ENCODE data around the gene ADRA2A.

The ADRA2A gene

DNA sequence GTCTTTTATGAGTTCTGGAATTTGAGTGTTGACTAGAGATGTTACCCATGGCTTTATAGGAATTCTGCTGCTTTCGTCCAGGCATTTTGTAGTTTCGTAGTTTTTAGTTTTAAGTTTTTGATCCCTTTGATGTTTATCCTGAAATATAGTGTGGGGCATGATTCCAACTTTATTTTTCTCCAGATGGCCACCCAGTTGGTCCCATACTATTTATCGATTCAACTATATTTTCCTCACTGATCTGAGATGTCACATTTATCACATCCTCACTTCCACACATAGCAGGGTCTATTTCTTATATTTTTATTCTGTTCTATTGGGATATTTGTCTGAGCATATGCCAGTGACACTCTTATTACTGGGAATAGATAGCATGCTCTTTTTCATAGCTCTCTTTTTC, 33.9 kb downstream of the ADRA2A start:
- H3K9me3 Mint-ChIP-seq: no peaks in the 10 kb centered on the region
- peaks cover 2% of the 10 kb centered on the region for H3K27me3 Mint-ChIP-seq (ENCODE audit: low read depth)
- H3K4me3 Mint-ChIP-seq: no peak overlapping the region

DNA sequence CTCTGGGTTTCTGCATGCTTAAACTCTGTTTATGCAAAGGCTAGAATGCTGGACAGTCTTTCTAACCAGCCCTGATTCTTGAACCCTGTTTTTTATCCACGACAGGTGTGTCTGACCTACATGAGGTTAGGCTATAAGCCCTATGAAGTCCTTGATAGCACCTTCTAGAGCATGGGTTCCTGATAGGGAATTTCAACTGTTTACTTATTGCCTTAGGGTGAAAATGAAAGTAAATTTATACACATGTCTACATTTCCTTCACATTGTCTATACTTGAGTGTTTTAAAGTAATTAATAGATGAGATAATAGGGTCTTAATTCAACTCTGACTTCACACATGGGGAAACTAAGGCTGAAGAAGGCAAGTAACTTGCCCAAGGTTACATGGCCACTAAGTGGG, 35.5 kb downstream of the ADRA2A start:
- DNase-seq (ENCODE audit: low spot score): no peak
- no peaks in the 10 kb centered on the region for H3K36me3 Mint-ChIP-seq (ENCODE audit: low read depth)

More for the DNA sequence above, 33.9 kb downstream of the ADRA2A start:
- Mint-ChIP-seq H3K4me1 (ENCODE audit: low read depth) (peaks cover 9% of the 10 kb centered on the region), H3K36me3 (ENCODE audit: low read depth) (no peaks in the 10 kb centered on the region), H3K27ac (no peak overlapping the region)
- no peak for DNase-seq (ENCODE audit: low spot score)

DNA sequence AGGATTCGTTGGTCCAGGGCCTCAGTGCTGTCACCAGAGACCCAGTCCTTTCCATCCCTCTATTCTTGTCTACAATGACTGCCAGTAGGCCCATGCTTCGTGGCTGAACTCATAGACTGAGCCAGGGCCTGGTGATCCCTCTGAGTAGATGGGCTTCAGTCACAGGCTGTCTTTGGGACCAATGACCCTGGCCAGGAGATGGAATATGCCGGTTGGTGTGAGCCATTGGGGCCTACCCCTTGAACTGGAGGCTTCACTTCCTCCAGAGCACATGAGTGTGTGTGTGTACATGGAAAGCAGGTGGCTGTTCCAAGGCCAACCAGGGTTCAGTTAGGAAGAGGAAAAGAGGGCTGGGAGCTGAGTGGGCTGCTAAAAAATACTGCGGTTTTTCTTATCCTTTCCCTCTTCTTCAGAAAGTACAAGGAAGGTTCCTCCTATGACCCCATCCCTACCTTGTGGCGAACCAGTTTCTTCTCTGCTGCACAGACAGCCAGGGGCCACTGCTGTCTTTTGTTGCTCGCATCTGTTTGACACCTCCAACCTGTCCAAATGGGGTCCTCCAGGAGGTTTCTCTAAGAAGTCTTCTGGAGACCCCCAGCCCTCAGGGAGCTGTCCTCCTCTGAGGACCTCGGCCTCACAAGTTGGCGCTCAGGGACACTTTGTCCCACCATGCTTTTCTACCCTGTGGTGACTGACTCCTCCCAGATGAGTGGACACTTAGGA, 36.6 kb downstream of the ADRA2A start:
- no peaks in the 10 kb centered on the region for H3K9me3 Mint-ChIP-seq
- DNase-seq (ENCODE audit: low spot score): no peak
- no peak overlapping the region for H3K27ac Mint-ChIP-seq
- peaks cover 9% of the 10 kb centered on the region for H3K4me1 Mint-ChIP-seq (ENCODE audit: low read depth)
- H3K36me3 Mint-ChIP-seq (ENCODE audit: low read depth): no peaks in the 10 kb centered on the region
- no peak overlapping the region for H3K4me3 Mint-ChIP-seq
- H3K27me3 Mint-ChIP-seq (ENCODE audit: low read depth): peaks cover 2% of the 10 kb centered on the region

More for the DNA sequence above, 35.5 kb downstream of the ADRA2A start:
- Mint-ChIP-seq H3K9me3 (no peaks in the 10 kb centered on the region), H3K4me3 (no peak overlapping the region), H3K27ac (no peak overlapping the region), H3K27me3 (ENCODE audit: low read depth) (peaks cover 2% of the 10 kb centered on the region), H3K4me1 (ENCODE audit: low read depth) (peaks cover 9% of the 10 kb centered on the region)

DNA sequence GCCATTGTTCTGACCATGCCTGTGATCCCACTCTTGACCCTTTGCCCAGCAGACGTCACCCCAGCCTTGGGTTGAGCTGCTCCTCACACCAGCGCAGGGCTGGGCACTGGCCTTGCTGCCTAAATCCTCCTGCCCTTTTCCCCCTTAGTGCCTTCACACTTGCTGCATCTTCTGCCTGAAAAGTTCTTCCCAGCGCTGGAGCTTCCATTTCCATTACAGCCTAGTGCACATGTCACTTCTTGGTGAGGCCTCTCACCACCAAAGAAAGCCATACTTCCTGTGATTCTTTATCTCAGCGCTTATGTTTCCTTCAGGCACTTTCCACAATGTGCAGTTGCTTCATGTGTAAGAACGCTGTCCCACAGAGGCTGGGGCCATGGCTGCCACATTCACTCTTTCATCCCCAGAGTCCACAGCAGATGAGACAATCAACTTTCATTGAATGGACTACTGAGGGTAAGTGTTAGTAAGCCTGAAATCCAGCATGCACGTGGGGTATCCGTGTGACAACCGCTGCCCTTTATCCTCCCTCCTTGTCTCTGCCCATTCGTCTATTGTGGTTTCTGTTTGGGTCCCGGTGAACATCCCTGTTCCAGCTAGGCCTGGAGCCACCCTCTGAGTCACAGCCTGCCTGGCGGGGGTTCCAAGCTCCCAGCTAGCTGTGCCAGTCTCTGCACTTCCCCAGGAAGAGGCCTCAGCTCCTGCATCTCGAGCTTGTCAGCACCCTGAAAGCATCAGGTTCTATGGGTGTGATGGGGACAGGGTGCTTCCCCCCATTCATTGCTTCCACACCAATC, 37.3 kb downstream of the ADRA2A start:
- peaks cover 9% of the 10 kb centered on the region for H3K4me1 Mint-ChIP-seq (ENCODE audit: low read depth)
- H3K9me3 Mint-ChIP-seq: no peaks in the 10 kb centered on the region
- no peak for DNase-seq (ENCODE audit: low spot score)
- H3K27me3 Mint-ChIP-seq (ENCODE audit: low read depth): peaks cover 2% of the 10 kb centered on the region
- H3K27ac Mint-ChIP-seq: no peak overlapping the region
- no peak overlapping the region for H3K4me3 Mint-ChIP-seq
- H3K36me3 Mint-ChIP-seq (ENCODE audit: low read depth): no peaks in the 10 kb centered on the region

DNA sequence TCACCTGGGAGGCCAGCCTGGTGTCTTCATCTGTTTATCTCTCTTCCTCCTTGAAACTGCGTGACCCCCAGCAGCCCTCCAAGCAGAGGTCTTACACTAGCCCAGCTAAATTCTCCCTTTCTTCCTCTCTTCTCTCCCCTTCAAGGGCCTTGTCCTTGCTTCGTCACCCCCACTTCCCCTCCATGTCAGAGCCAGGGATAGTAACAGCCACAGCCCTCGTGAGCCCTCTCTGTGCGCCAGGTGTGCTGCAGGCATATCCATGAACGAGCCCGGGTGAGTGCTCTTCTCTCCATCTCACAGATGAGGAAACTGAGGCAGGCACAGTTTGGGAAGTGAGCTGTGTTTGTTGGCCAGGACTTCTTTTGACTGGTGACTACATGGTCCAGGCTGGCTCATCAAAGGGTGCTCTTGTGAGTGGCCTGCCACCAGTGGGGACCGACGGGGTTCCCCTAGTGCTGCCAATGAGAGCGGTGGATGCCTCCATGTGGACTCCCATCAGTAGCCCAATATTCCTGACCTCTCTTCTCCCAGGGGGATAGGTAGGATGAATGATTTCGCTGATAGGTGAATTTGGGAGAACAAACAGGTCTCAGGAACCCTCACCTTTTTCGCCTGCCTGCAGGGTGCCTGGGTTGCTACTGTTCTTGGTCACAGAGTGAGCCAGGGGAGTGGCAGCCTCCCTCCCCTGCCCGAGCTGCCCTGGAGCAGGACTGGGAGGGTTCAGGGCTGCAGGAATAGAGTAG, 38.1 kb downstream of the ADRA2A start:
- no peak overlapping the region for H3K4me3 Mint-ChIP-seq
- H3K27ac Mint-ChIP-seq: no peak overlapping the region
- H3K4me1 Mint-ChIP-seq (ENCODE audit: low read depth): peaks cover 9% of the 10 kb centered on the region
- H3K36me3 Mint-ChIP-seq (ENCODE audit: low read depth): no peaks in the 10 kb centered on the region
- no peak for DNase-seq (ENCODE audit: low spot score)
- H3K27me3 Mint-ChIP-seq (ENCODE audit: low read depth): no peaks in the 10 kb centered on the region
- H3K9me3 Mint-ChIP-seq: no peaks in the 10 kb centered on the region

DNA sequence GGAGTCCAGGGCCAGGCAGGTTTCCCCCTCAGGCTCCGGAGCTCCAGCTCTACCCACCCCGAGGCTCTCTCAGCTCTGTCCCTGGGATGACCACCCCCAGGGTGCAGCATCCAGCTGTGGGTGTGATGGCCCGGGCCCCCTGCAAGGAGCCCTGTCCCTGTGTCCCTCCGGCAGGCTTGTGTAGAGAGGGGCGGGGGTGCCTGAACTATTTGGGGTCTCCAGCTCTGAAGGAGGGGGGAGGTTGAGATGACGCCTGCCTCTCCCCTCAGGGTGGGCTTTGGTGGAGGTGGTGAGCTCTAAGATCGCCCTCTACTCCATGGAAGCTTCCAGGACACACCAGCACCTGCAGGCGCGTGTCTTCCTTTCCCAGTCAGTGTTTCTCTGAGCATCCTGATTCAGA, 39.4 kb downstream of the ADRA2A start:
- Mint-ChIP-seq H3K4me1 (ENCODE audit: low read depth) (peaks cover 9% of the 10 kb centered on the region), H3K9me3 (no peaks in the 10 kb centered on the region), H3K27ac (no peak overlapping the region), H3K4me3 (no peak overlapping the region), H3K36me3 (ENCODE audit: low read depth) (no peaks in the 10 kb centered on the region), H3K27me3 (ENCODE audit: low read depth) (peaks cover 3% of the 10 kb centered on the region)
- no peak for DNase-seq (ENCODE audit: low spot score)

DNA sequence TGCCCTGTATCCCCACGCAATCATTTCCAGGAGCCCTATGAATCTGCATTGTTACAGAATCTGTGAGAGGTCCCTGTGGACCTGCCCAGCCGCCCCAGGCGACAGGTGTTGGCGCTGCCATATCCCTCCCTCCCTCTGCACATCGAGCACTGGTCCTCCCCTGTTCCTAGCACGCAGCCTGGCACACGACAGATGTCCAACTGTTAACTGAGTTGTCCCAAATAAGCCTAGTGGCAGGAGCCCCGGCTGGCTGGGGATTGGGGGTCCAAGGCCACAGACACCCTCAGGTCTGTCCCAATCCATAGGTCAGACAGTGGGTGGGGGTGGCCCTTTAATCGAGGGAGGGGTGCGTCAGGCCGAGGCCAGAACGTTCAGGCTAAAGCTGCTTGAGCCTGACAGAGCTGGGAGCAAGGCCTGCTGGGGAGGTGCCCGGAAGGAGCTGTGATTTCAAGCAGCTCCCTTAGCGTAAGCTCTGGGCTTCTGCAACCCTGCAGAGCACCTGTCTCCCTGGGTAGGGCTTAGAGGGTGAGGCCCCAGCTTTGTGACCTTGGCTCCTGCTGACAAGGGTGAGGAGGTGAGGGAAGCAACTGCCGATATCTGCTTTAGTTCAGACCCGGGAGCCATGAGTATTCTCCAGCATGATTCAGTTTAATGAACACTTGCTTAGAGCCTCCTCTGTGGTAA, 40.1 kb downstream of the ADRA2A start:
- DNase-seq (ENCODE audit: low spot score): no peak
- peaks cover 3% of the 10 kb centered on the region for H3K27me3 Mint-ChIP-seq (ENCODE audit: low read depth)
- H3K4me1 Mint-ChIP-seq (ENCODE audit: low read depth): peaks cover 9% of the 10 kb centered on the region
- no peak overlapping the region for H3K27ac Mint-ChIP-seq
- H3K36me3 Mint-ChIP-seq (ENCODE audit: low read depth): no peaks in the 10 kb centered on the region
- no peaks in the 10 kb centered on the region for H3K9me3 Mint-ChIP-seq
- no peak overlapping the region for H3K4me3 Mint-ChIP-seq

DNA sequence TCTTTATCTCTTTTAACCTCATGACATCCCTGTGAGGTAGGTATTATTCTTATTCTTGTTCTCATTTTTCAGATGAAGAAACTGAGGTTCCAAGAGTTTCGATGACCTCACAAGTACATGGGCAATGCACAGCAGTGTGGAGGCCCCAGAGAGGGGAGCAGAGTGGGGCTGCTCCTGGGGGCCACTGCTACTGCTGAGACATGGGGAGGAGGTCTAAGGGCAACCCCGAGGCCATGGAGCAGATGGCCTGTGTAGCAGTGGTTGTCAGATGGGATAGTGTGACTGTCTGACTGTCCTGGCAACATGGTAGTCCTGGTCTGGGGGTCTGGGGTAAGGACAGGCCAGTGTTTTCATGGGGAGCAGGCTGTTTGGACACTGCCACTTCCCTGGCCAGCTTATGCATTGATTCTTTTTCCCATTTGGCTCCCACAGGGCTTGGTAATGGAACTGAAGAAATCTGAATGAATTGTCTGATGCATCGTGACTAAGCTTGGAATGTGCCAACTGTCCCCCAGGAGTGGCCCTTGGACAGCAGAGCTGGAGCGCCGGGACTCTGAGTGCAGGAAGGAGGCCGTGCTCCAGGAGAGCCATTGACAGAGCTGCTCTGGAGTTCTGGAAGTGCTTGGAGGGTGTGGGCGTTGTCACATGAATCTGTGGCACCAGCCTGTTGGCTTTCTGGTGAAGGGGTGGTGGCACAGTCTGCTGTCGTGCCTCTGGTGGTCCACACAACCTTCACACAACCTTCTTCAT, 40.9 kb downstream of the ADRA2A start:
- DNase-seq (ENCODE audit: low spot score): no peak
- no peaks in the 10 kb centered on the region for H3K9me3 Mint-ChIP-seq
- H3K27ac Mint-ChIP-seq: no peak overlapping the region
- no peaks in the 10 kb centered on the region for H3K36me3 Mint-ChIP-seq (ENCODE audit: low read depth)
- no peak overlapping the region for H3K4me3 Mint-ChIP-seq
- peaks cover 3% of the 10 kb centered on the region for H3K27me3 Mint-ChIP-seq (ENCODE audit: low read depth)
- peaks cover 9% of the 10 kb centered on the region for H3K4me1 Mint-ChIP-seq (ENCODE audit: low read depth)

DNA sequence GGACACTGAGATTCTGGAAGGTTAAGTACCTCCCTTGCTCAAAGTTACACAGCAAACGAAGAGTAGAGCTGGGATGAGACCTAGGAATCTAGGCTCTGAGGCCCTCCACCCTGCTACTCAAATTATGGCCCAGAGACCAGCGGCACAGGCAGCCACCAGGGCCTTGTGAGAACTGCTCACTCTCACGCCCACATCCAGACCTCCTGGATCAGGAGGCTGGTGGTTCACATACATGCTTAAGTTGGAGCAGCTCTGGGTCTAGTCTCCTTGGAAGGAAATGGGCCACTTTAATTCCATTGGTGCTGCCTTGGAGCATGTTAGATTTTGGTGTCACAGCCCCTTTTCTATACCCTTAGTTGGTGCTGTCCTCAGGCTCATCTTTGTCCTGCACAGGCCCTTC, 41.9 kb downstream of the ADRA2A start:
- Mint-ChIP-seq H3K27me3 (ENCODE audit: low read depth) (peaks cover 3% of the 10 kb centered on the region), H3K9me3 (no peaks in the 10 kb centered on the region), H3K27ac (no peak overlapping the region), H3K36me3 (ENCODE audit: low read depth) (no peaks in the 10 kb centered on the region), H3K4me1 (ENCODE audit: low read depth) (peaks cover 9% of the 10 kb centered on the region), H3K4me3 (no peak overlapping the region)
- no peak for DNase-seq (ENCODE audit: low spot score)

DNA sequence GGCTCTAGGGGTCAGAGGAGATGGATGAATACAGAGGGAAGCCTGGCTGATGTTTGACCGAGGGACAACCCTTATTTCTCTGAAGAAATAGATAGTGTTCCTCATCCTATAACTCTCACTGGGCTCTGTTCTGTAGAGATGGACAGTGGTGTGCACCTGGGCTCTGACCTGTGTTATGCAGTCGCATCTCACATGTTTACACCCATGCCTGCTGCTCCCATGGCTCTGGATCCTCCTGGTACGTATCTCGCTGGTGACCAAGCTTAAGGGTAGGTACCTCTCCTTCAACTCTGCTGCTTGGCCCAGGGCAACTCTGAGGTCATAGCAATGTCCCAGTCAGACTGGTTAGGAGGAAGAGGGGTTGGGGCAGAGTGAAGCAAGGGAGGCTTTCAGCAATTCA, 42.8 kb downstream of the ADRA2A start:
- Mint-ChIP-seq H3K9me3 (no peaks in the 10 kb centered on the region), H3K27ac (no peak overlapping the region), H3K4me3 (no peak overlapping the region), H3K4me1 (ENCODE audit: low read depth) (peaks cover 2% of the 10 kb centered on the region), H3K36me3 (ENCODE audit: low read depth) (no peaks in the 10 kb centered on the region), H3K27me3 (ENCODE audit: low read depth) (peaks cover 3% of the 10 kb centered on the region)
- DNase-seq (ENCODE audit: low spot score): no peak

DNA sequence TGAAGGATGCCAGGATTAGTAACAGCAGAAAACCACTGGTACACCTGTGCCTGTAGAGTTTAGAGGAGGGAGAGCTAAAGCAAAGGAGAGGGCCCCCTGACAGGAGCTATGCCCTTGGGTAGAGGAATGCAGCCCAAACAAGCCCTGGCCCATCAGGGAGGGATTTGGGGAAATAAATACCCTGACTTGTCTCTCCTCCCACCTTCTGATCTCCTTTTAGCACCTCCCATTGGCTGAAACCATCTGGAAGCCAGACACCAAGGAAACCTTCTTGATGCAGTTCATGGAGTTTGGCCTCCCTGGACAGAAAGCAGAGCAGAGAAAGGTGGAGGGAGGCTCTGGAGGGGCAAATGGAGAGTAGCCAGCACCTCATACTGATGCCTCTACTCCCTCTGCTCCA, 45.3 kb downstream of the ADRA2A start:
- no peaks in the 10 kb centered on the region for H3K9me3 Mint-ChIP-seq
- H3K4me3 Mint-ChIP-seq: no peak overlapping the region
- no peaks in the 10 kb centered on the region for H3K36me3 Mint-ChIP-seq (ENCODE audit: low read depth)
- no peak overlapping the region for H3K27ac Mint-ChIP-seq
- H3K4me1 Mint-ChIP-seq (ENCODE audit: low read depth): no peaks in the 10 kb centered on the region
- no peak for DNase-seq (ENCODE audit: low spot score)
- peaks cover 3% of the 10 kb centered on the region for H3K27me3 Mint-ChIP-seq (ENCODE audit: low read depth)

DNA sequence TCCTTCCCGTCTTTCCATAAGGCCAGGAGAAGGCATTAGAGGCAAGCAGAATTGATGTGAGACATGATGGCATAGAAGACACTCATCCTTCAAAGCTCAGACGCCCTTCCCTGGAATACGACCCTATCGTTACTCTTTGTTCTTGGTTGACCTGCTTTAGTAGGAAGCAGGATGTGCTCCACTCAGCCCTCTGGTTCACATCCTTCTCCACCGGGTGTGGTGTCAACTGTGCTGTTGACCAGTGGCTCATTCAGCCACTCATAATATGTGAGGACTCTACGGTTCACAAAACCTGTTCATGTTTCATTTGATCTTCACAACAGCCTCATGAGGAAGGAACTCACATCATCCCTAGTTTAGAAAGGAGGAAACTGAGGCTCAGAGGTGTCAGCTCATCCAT, 47.1 kb downstream of the ADRA2A start:
- no peak for DNase-seq (ENCODE audit: low spot score)
- H3K27ac Mint-ChIP-seq: no peak overlapping the region
- no peak overlapping the region for H3K4me3 Mint-ChIP-seq
- peaks cover 5% of the 10 kb centered on the region for H3K27me3 Mint-ChIP-seq (ENCODE audit: low read depth)
- H3K4me1 Mint-ChIP-seq (ENCODE audit: low read depth): no peaks in the 10 kb centered on the region
- no peaks in the 10 kb centered on the region for H3K9me3 Mint-ChIP-seq
- H3K36me3 Mint-ChIP-seq (ENCODE audit: low read depth): no peaks in the 10 kb centered on the region

DNA sequence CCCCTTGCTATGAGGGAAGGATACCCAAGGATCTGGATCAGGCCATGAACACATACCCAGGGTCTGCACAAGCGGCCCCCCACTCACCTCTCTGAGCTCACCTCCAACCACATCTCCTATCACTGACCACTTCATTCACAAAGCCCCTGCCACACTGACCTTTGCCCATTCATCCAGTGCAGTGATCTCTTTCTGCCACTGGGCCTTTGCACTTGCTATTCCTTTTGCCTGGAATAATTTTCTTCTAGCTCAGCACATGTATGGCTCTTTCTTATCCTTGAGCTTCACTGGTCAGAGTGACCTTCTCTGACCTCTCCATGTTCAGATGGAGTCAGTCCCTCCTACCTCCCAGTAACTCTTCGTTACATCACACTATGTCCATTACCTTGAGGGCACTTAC, 48.3 kb downstream of the ADRA2A start:
- no peak overlapping the region for H3K4me3 Mint-ChIP-seq
- H3K4me1 Mint-ChIP-seq (ENCODE audit: low read depth): no peaks in the 10 kb centered on the region
- H3K9me3 Mint-ChIP-seq: no peaks in the 10 kb centered on the region
- no peaks in the 10 kb centered on the region for H3K36me3 Mint-ChIP-seq (ENCODE audit: low read depth)
- no peak overlapping the region for H3K27ac Mint-ChIP-seq
- H3K27me3 Mint-ChIP-seq (ENCODE audit: low read depth): peaks cover 5% of the 10 kb centered on the region
- DNase-seq (ENCODE audit: low spot score): no peak

Measured in T-helper 2 cell treated with Interferon-gamma antibody and Interleukin-4, amounts not matched to agents 5 μg/mL and 100 μg/mL, for 36 hours (primary cell).